H1 (cell line): ENCODE results near the gene EEF1AKMT3. TPM values are rescaled to one million over a fixed set of nuclear protein-coding genes. Genes with fewer than 3 reads are reported as not detected.

Source experiments
- CTCF ChIA-PET: fragments of 300-600 bp; sonication (Branson Sonifier 250); formaldehyde crosslinking; loops from one replicate; lab custom pipeline; 2021; ENCODE audit not compliant: partially characterized antibody; lab: Charles Lee
- POLR2A ChIA-PET: fragments of 300-600 bp; sonication (Branson Sonifier 250); formaldehyde crosslinking; loops from one replicate; lab custom pipeline; 2021; ENCODE audit warnings: inconsistent platforms; ENCODE audit not compliant: partially characterized antibody; lab: Charles Lee
- DNase-seq, 2 experiments: peaks; one replicate each; pipeline versions ENCODE4 v3.0.0 to v3.0.0-alpha.2; 2010 to 2022; ENCODE audit warnings: low spot score in 2 of 2, low read depth in 1 of 2, mixed read lengths in 1 of 2
- FAIRE-seq: peaks from 2 replicates; lab custom pipeline; 2011; peaks lifted over from hg19 to GRCh38; lab: Jason Lieb, UNC
- H2AFZ ChIP-seq: 2 replicates; pipeline ENCODE4 v1.8.1; 2012; ENCODE audit warnings: low read length, inconsistent platforms
- H2AK5ac ChIP-seq: 2 replicates; pipeline ENCODE4 v1.6.1; 2013; ENCODE audit warnings: low read depth, low read length
- H2BK120ac ChIP-seq: replicated peaks from 2 replicates; pipeline ENCODE3; 2013; ENCODE audit warnings: low read depth, low read length, inconsistent platforms
- H2BK12ac ChIP-seq: 2 replicates; pipeline ENCODE4 v1.6.1; 2013; ENCODE audit warnings: low read depth, low read length
- H2BK15ac ChIP-seq: 2 replicates; pipeline ENCODE4 v1.6.1; 2013; ENCODE audit warnings: low read length
- H2BK20ac ChIP-seq: 2 replicates; pipeline ENCODE4 v1.6.1; 2013; ENCODE audit warnings: low read length
- H2BK5ac ChIP-seq: 2 replicates; pipeline ENCODE4 v1.6.1; 2013; ENCODE audit warnings: low read depth, low read length
- H3K14ac ChIP-seq: 2 replicates; pipeline ENCODE4 v1.6.1; 2013; ENCODE audit warnings: inconsistent platforms; ENCODE audit not compliant: insufficient read length
- H3K18ac ChIP-seq: 2 replicates; pipeline ENCODE4 v1.6.1; 2013; ENCODE audit warnings: low read length; ENCODE audit errors: extremely low read depth
- H3K23ac ChIP-seq: 2 replicates; pipeline ENCODE4 v1.6.1; 2013; ENCODE audit warnings: inconsistent platforms; ENCODE audit not compliant: insufficient read length
- H3K23me2 ChIP-seq: 2 replicates; pipeline ENCODE4 v1.6.1; 2013; ENCODE audit warnings: low read depth, low read length
- H3K27ac ChIP-seq: 2 replicates; pipeline ENCODE4 v1.6.1; 2011; ENCODE audit warnings: low read depth, low read length, inconsistent platforms
- H3K27me3 ChIP-seq, 4 experiments: replicated peaks in 1 of 4; 1 replicate in 1 of 4; 2 replicates in 3 of 4; pipeline versions ENCODE4 v1.6.1 to v1.8.1; 2011 to 2013; ENCODE audit warnings: low read length in 3 of 4, mild to moderate bottlenecking in 3 of 4, inconsistent platforms in 2 of 4, mixed read lengths in 2 of 4, moderate library complexity in 1 of 4; ENCODE audit not compliant: control insufficient read depth in 3 of 4, insufficient read depth in 3 of 4; ENCODE audit errors: extremely low read depth in 1 of 4
- H3K36me3 ChIP-seq, 4 experiments: 2 replicates each; pipeline versions ENCODE4 v1.6.1 to v1.8.1; 2011 to 2013; ENCODE audit warnings: mild to moderate bottlenecking in 4 of 4, low read length in 3 of 4, moderate library complexity in 2 of 4, control low read depth in 1 of 4, inconsistent platforms in 1 of 4; ENCODE audit not compliant: insufficient read depth in 4 of 4, control insufficient read depth in 2 of 4
- H3K4ac ChIP-seq: replicated peaks from 2 replicates; pipeline ENCODE3; 2013; ENCODE audit warnings: low read length, low read depth, mixed read lengths, inconsistent platforms; ENCODE audit not compliant: insufficient read length
- H3K4me1 ChIP-seq, 4 experiments: replicated peaks in 1 of 4; 1 replicate in 1 of 4; 2 replicates in 3 of 4; pipeline versions ENCODE4 v1.6.1 to v1.8.1; 2011 to 2013; ENCODE audit warnings: low read length in 3 of 4, inconsistent platforms in 2 of 4, mixed read lengths in 1 of 4; ENCODE audit not compliant: insufficient read depth in 4 of 4, control insufficient read depth in 3 of 4
- H3K4me2 ChIP-seq, 2 experiments: 2 replicates each; pipeline versions ENCODE4 v1.6.1 to v1.8.1; 2011 to 2013; ENCODE audit warnings: low read depth in 2 of 2, low read length in 2 of 2, control low read depth in 1 of 2, inconsistent platforms in 1 of 2, mild to moderate bottlenecking in 1 of 2; ENCODE audit not compliant: insufficient read depth in 1 of 2
- H3K4me3 ChIP-seq, 4 experiments: fragments of 200-600, 300-600 bp in 1 of 4; sonication (generic), shearing (Covaris generic), sonication (Bioruptor Twin) in 1 of 4; 2 replicates each; pipeline versions ENCODE4 v1.5.1 to v1.8.1; 2011 to 2016; ENCODE audit warnings: low read length in 4 of 4, low read depth in 3 of 4, control low read depth in 2 of 4, inconsistent platforms in 2 of 4, mild to moderate bottlenecking in 2 of 4, mixed read lengths in 1 of 4, moderate library complexity in 1 of 4; ENCODE audit not compliant: insufficient read depth in 2 of 4; ENCODE audit errors: extremely low read depth in 1 of 4
- H3K56ac ChIP-seq: replicated peaks from 2 replicates; pipeline ENCODE3; 2013; ENCODE audit warnings: low read depth, mild to moderate bottlenecking, mixed read lengths, low read length, inconsistent platforms; ENCODE audit not compliant: insufficient read length
- H3K79me1 ChIP-seq: 2 replicates; pipeline ENCODE4 v1.6.1; 2013; ENCODE audit warnings: low read depth, low read length, control low read depth
- H3K79me2 ChIP-seq, 2 experiments: 2 replicates each; pipeline versions ENCODE4 v1.6.1 to v1.8.1; 2012 to 2013; ENCODE audit warnings: low read length in 2 of 2, mild to moderate bottlenecking in 2 of 2, inconsistent platforms in 1 of 2; ENCODE audit not compliant: insufficient read depth in 2 of 2, control insufficient read depth in 1 of 2
- H3K9ac ChIP-seq, 4 experiments: replicated peaks in 1 of 4; 1 replicate in 1 of 4; 2 replicates in 3 of 4; pipeline versions ENCODE4 v1.6.1 to v1.8.1; 2011 to 2013; ENCODE audit warnings: low read depth in 3 of 4, low read length in 3 of 4, control low read depth in 2 of 4, mild to moderate bottlenecking in 2 of 4, moderate library complexity in 2 of 4, inconsistent platforms in 1 of 4; ENCODE audit errors: extremely low read depth in 1 of 4
- H3K9me3 ChIP-seq, 2 experiments: 2 replicates each; pipeline versions ENCODE4 v1.6.1 to v1.8.1; 2012 to 2013; ENCODE audit warnings: mild to moderate bottlenecking in 2 of 2, moderate library complexity in 2 of 2, control low read depth in 1 of 2, inconsistent platforms in 1 of 2, low read depth in 1 of 2, low read length in 1 of 2, mixed read lengths in 1 of 2; ENCODE audit not compliant: insufficient read depth in 2 of 2
- H4K20me1 ChIP-seq, 2 experiments: replicated peaks in 1 of 2; 2 replicates each; pipeline versions ENCODE3 to v1.8.1; 2011 to 2013; ENCODE audit warnings: inconsistent platforms in 2 of 2, low read length in 2 of 2, mild to moderate bottlenecking in 1 of 2; ENCODE audit not compliant: insufficient read depth in 2 of 2, control insufficient read depth in 1 of 2
- H4K5ac ChIP-seq: 2 replicates; pipeline ENCODE4 v1.6.1; 2013; ENCODE audit warnings: low read length, low read depth, mixed read lengths, inconsistent platforms; ENCODE audit not compliant: insufficient read length
- H4K8ac ChIP-seq: 2 replicates; pipeline ENCODE4 v1.8.0; 2013; ENCODE audit warnings: mild to moderate bottlenecking, moderate library complexity, low read length, inconsistent platforms; ENCODE audit not compliant: insufficient read depth; ENCODE audit errors: extremely low read depth
- H4K91ac ChIP-seq: replicated peaks from 2 replicates; pipeline ENCODE3; 2013; ENCODE audit warnings: low read length, mixed read lengths, inconsistent platforms; ENCODE audit not compliant: insufficient read length
- SIN3A ChIP-seq, 2 experiments: IDR thresholded peaks in 1 of 2; conservative IDR thresholded peaks in 1 of 2; 2 replicates each; pipeline ENCODE4 v1.6.1; 2011 to 2012; ENCODE audit warnings: low read length in 2 of 2, improper control_type of control experiment in 1 of 2, low read depth in 1 of 2, mild to moderate bottlenecking in 1 of 2
- SP4 ChIP-seq: IDR thresholded peaks from 2 replicates; pipeline ENCODE4 v1.6.1; 2012; ENCODE audit warnings: low read length, inconsistent platforms
- WGBS, 2 experiments: shearing (Covaris generic) in 1 of 2; methylation state at CpG; one replicate each; pipeline versions ENCODE4 v1.1.6 to v1.1.7; 2013 to 2015; ENCODE audit warnings: low lambda C conversion rate in 2 of 2, mixed read lengths in 2 of 2, inconsistent platforms in 1 of 2, low coverage in 1 of 2, missing lambda C conversion rate in 1 of 2; ENCODE audit not compliant: insufficient replicate concordance in 2 of 2, insufficient coverage in 1 of 2, insufficient read length in 1 of 2; ENCODE audit errors: extremely low coverage in 1 of 2, missing lambda C conversion rate in 1 of 2; 5-methylcytosine and 5-hydroxymethylcytosine counted together
- polyA plus RNA-seq, 7 experiments: library from polyadenylated mRNA; depleted of rRNA in 3 of 7; stranded (reverse) in 5 of 7; unstranded in 2 of 7; fragments of >200 nt in 5 of 7; fragments of 200-250 nt in 2 of 7; gene quantifications; 1 replicate in 5 of 7; 2 replicates in 1 of 7; 4 replicates in 1 of 7; pipeline versions ENCODE4 v1.2.1 to v1.2.3, GENCODE V29; 2011 to 2013; ENCODE audit warnings: missing spikeins in 2 of 7, mixed read lengths in 2 of 7
- total RNA-seq: library from RNA; stranded (reverse); fragmentation: NEBNext Ultra II Directional; extraction: Animal tissue kit (Norgen Biotek cat#: 25700); gene quantifications from 2 replicates; pipeline ENCODE4 v1.2.1, GENCODE V29; 2021

Gene EEF1AKMT3
- total and polyA plus RNA-seq, 2 of the 8 experiments (the other 6 are each of a cell fraction or from before 2014, with no cell fraction given): 3.1 to 4.4 TPM

DNA sequence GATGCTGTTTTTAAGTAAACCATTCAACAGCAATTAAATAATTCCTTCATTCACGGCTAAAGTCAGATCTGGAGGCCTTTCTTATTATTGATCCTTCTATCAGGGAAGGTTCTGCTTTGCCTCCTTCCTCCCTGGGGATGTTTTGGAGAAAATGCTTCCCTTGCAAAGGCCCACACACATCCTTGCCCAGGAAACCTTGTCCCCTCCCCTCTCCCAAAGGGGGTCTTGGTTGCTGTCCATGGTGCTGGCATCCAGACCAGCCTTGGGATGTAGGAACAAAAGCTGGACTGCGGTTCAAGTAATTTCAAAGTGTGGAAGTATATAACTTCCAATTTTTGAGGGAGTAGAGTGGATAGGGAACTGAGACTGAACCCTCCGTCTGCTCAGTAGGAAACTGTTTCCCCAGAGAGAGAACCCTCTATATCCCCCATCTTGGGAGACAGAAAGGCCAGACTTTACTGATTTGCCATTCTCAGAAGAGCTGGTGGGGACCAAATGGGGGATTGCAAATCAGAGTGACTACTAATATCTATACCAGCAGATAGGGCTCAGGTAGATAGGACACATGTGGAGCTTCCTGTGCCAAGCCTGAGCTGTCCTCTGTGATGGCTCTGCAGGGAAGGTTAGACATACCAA is 11.9 kb upstream of the EEF1AKMT3 start:
- 78% methylated on average over 3 of the region's 3 CpGs; no CpG with 5 or more reads in 1 of the 2 experiments for WGBS, 2 experiments

More for the DNA sequence above, 11.9 kb upstream of the EEF1AKMT3 start:
- FAIRE-seq: no peak
- Histone ChIP-seq H3K4me3 (no peak overlapping the region), H4K20me1 (peaks cover 3 to 15% of the 10 kb centered on the region in 2 experiments), H3K23ac (no peak overlapping the region), H3K4me2 (no peak overlapping the region), H3K4ac (no peak overlapping the region), H4K91ac (no peak overlapping the region), H4K8ac (no peak overlapping the region), H3K27me3 (peaks cover 21 to 50% (median 40%) of the 10 kb centered on the region in 4 experiments), H2BK12ac (no peak overlapping the region), H3K14ac (no peak overlapping the region), H2BK5ac (no peak overlapping the region), H2BK15ac (no peak overlapping the region), H3K36me3 (peaks cover 0 to 4% (median 0%) of the 10 kb centered on the region in 4 experiments; a peak in 2 of 8 replicates), H3K27ac (no peak overlapping the region), H3K9me3 (no peaks in the 10 kb centered on the region), H3K56ac (no peak overlapping the region), H3K18ac (no peak overlapping the region), H3K9ac (no peak overlapping the region), H4K5ac (no peak overlapping the region), H2BK120ac (no peak overlapping the region), H3K79me1 (no peaks in the 10 kb centered on the region), H2AFZ (no peak overlapping the region), H3K23me2 (peaks cover 14% of the 10 kb centered on the region), H3K4me1 (peaks cover 0 to 11% (median 9%) of the 10 kb centered on the region in 4 experiments; a peak in 5 of 7 replicates), H2AK5ac (no peak overlapping the region), H2BK20ac (no peak overlapping the region), H3K79me2 (no peaks in the 10 kb centered on the region)
- POLR2A ChIA-PET: interaction anchor here (0.9 to 5.4 kb wide), 7 partner anchors 8 to 84 kb away, joined by 3 to 21 read pairs (median 4); partner anchors contain the start of genes AGAP2, CDK4, EEF1AKMT3 and METTL1
- DNase-seq: peak in 1 of 2 experiments; percentile 69
- TF ChIP-seq SIN3A (conservative IDR thresholded peaks at IDR 0.05 in 1 of 2, IDR thresholded peaks at IDR 0.05 in 1 of 2; ENCODE audit: low read depth in 1 of 2, low read length in 2 of 2) (0 out of 4 replicates have a peak, but pooled peaks of 1 of the 2 experiments have one; percentile 52), SP4 (no peak)
- CTCF ChIA-PET: interaction anchor here (0.7 to 3.9 kb wide), 15 partner anchors 8 to 1503 kb away, joined by 3 to 28 read pairs (median 4); partner anchors contain the start of genes ANKRD52, CYP27B1, EEF1AKMT3 and METTL1
